ENCODE data around the gene ADCY5.
A peak's percentile ranks its signal among the peaks of the same experiment; 100 is the strongest.

The ADCY5 gene

GRCh38 chr3:123458255-123458654 is 9.4 kb upstream of the ADCY5 start:
- DNase-seq = no peak

- no peak for DNase-seq
Observed at GRCh38 chr3:123457841-123458240, 9.0 kb upstream of the ADCY5 start.

- DNase-seq = no peak
Observed at GRCh38 chr3:123453675-123454074, 4.8 kb upstream of the ADCY5 start.

GRCh38 chr3:123451186-123451585 is 2.3 kb upstream of the ADCY5 start:
- DNase-seq = no peak

GRCh38 chr3:123449997-123450604 is 1.2 kb upstream of the ADCY5 start:
- no peak for DNase-seq

GRCh38 chr3:123449102-123449996 is 459 bp upstream of the ADCY5 start:
- peak; percentile 4 to 50 (median 14) for DNase-seq

GRCh38 chr3:123447749-123448517 is 957 bp downstream of the ADCY5 start:
- DNase-seq = peak; percentile 49 to 83 (median 64)

GRCh38 chr3:123447416-123447748 is 1.5 kb downstream of the ADCY5 start:
- DNase-seq = no peak

GRCh38 chr3:123446610-123447109 is 2.2 kb downstream of the ADCY5 start:
- DNase-seq = no peak

- no peak for DNase-seq
Observed at GRCh38 chr3:123446210-123446609, 2.7 kb downstream of the ADCY5 start.

- DNase-seq = no peak
Observed at GRCh38 chr3:123445702-123446101, 3.2 kb downstream of the ADCY5 start.

GRCh38 chr3:123444744-123445143 is 4.1 kb downstream of the ADCY5 start:
- DNase-seq = no peak

GRCh38 chr3:123444023-123444422 is 4.9 kb downstream of the ADCY5 start:
- DNase-seq = no peak

GRCh38 chr3:123442908-123443307 is 6.0 kb downstream of the ADCY5 start:
- no peak for DNase-seq

- DNase-seq = no peak
Observed at GRCh38 chr3:123442125-123442524, 6.8 kb downstream of the ADCY5 start.

- no peak for DNase-seq
Observed at GRCh38 chr3:123439806-123440580, 8.9 kb downstream of the ADCY5 start.

- DNase-seq = no peak
Observed at GRCh38 chr3:123432832-123433523, 15.9 kb downstream of the ADCY5 start.

- DNase-seq = no peak
Observed at GRCh38 chr3:123431658-123432324, 17.1 kb downstream of the ADCY5 start.

GRCh38 chr3:123431007-123431657 is 17.8 kb downstream of the ADCY5 start:
- DNase-seq = no peak

GRCh38 chr3:123430266-123430665 is 18.6 kb downstream of the ADCY5 start:
- DNase-seq = no peak

Data from suppressor macrophage (primary cell).